ENCODE results near the gene ZSCAN31. TPM values are rescaled to one million over a fixed set of nuclear protein-coding genes. Genes with fewer than 3 reads are reported as not detected.

ZSCAN31 gene
- total RNA-seq, 1 experiment from 2014 or later = 10.1 TPM

DNA sequence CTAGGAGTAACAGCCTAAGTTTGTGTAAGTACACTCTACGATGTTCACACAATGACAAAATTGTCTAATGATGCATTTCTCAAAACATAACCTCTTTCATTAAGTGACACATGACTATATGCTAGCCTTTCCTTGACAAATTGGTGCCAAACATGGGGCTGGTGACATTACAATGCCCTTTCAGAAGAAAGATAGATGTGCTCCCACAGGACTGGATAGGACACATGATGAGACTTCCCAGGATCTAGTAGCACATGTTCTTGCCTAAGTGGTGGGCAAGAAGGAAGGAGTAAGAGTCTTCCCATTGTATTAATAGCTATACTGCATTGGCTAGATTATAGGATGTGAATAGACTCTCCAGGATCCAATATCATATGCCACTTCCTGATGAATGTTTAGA lies 35.3 kb upstream of the ZSCAN31 start:
- ATAC-seq = no peak
- no TSS peak for BruUV-seq (replicated peaks)
- TF ChIP-seq, protein P1, sequence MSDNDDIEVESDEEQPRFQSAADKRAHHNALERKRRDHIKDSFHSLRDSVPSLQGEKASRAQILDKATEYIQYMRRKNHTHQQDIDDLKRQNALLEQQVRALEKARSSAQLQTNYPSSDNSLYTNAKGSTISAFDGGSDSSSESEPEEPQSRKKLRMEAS (IDR thresholded peaks at IDR 0.05) = no peak
- TF ChIP-seq EZH2phosphoT487 (IDR thresholded peaks at IDR 0.05; ENCODE audit: borderline replicate concordance) = no peak
- TF ChIP-seq, protein P2, sequence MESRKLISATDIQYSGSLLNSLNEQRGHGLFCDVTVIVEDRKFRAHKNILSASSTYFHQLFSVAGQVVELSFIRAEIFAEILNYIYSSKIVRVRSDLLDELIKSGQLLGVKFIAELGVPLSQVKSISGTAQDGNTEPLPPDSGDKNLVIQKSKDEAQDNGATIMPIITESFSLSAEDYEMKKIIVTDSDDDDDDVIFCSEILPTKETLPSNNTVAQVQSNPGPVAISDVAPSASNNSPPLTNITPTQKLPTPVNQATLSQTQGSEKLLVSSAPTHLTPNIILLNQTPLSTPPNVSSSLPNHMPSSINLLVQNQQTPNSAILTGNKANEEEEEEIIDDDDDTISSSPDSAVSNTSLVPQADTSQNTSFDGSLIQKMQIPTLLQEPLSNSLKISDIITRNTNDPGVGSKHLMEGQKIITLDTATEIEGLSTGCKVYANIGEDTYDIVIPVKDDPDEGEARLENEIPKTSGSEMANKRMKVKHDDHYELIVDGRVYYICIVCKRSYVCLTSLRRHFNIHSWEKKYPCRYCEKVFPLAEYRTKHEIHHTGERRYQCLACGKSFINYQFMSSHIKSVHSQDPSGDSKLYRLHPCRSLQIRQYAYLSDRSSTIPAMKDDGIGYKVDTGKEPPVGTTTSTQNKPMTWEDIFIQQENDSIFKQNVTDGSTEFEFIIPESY (IDR thresholded peaks at IDR 0.05; ENCODE audit: extremely low read depth, insufficient replicate concordance, low read length) = no peak
- no peak for TF ChIP-seq ELF1 (IDR thresholded peaks at IDR 0.05; ENCODE audit: borderline replicate concordance, low read depth)
- no peak for TF ChIP-seq EZH2 (IDR thresholded peaks at IDR 0.05)
- TF ChIP-seq, protein P3, sequence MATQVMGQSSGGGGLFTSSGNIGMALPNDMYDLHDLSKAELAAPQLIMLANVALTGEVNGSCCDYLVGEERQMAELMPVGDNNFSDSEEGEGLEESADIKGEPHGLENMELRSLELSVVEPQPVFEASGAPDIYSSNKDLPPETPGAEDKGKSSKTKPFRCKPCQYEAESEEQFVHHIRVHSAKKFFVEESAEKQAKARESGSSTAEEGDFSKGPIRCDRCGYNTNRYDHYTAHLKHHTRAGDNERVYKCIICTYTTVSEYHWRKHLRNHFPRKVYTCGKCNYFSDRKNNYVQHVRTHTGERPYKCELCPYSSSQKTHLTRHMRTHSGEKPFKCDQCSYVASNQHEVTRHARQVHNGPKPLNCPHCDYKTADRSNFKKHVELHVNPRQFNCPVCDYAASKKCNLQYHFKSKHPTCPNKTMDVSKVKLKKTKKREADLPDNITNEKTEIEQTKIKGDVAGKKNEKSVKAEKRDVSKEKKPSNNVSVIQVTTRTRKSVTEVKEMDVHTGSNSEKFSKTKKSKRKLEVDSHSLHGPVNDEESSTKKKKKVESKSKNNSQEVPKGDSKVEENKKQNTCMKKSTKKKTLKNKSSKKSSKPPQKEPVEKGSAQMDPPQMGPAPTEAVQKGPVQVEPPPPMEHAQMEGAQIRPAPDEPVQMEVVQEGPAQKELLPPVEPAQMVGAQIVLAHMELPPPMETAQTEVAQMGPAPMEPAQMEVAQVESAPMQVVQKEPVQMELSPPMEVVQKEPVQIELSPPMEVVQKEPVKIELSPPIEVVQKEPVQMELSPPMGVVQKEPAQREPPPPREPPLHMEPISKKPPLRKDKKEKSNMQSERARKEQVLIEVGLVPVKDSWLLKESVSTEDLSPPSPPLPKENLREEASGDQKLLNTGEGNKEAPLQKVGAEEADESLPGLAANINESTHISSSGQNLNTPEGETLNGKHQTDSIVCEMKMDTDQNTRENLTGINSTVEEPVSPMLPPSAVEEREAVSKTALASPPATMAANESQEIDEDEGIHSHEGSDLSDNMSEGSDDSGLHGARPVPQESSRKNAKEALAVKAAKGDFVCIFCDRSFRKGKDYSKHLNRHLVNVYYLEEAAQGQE (IDR thresholded peaks at IDR 0.05; ENCODE audit: low read depth) = no peak
- TF ChIP-seq, protein P4, sequence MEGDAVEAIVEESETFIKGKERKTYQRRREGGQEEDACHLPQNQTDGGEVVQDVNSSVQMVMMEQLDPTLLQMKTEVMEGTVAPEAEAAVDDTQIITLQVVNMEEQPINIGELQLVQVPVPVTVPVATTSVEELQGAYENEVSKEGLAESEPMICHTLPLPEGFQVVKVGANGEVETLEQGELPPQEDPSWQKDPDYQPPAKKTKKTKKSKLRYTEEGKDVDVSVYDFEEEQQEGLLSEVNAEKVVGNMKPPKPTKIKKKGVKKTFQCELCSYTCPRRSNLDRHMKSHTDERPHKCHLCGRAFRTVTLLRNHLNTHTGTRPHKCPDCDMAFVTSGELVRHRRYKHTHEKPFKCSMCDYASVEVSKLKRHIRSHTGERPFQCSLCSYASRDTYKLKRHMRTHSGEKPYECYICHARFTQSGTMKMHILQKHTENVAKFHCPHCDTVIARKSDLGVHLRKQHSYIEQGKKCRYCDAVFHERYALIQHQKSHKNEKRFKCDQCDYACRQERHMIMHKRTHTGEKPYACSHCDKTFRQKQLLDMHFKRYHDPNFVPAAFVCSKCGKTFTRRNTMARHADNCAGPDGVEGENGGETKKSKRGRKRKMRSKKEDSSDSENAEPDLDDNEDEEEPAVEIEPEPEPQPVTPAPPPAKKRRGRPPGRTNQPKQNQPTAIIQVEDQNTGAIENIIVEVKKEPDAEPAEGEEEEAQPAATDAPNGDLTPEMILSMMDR (IDR thresholded peaks at IDR 0.05 in 2 of 3, conservative IDR thresholded peaks at IDR 0.05 in 1 of 3; ENCODE audit: borderline replicate concordance in 1 of 3, insufficient read depth in 1 of 3, low read depth in 2 of 3, low read length in 2 of 3) = no peak
- no peak for TF ChIP-seq CEBPB (IDR thresholded peaks at IDR 0.05; ENCODE audit: low read depth)
- RAD21 ChIA-PET (ENCODE audit: low non-redundant PET in 1 of 2, low total read pairs in 2 of 2, uncharacterized antibody in 2 of 2, unreplicated experiment in 2 of 2) = no interaction called here
- Histone ChIP-seq H3K9me3 (ENCODE audit: control insufficient read depth in 1 of 2, insufficient read depth in 1 of 2, low read depth in 1 of 2, low read length in 2 of 2) (no peaks in the 10 kb centered on the region), H3K9ac (ENCODE audit: low read length) (no peak overlapping the region), H3K4me2 (ENCODE audit: low read length) (no peak overlapping the region), H3K9me2 (ENCODE audit: insufficient read depth) (no peaks in the 10 kb centered on the region), H3K27me3 (ENCODE audit: insufficient read depth, low read length) (no peaks in the 10 kb centered on the region), H3K36me3 (ENCODE audit: control insufficient read depth in 1 of 2, insufficient read depth in 2 of 2, low read length in 2 of 2) (peaks cover 0 to 2% of the 10 kb centered on the region in 2 experiments; a peak in 1 of 4 replicates), H3K4me1 (ENCODE audit: control insufficient read depth in 1 of 2, insufficient read depth in 2 of 2, low read length in 2 of 2) (no peaks in the 10 kb centered on the region), H3K4me3 (replicated peaks in 1 of 2; ENCODE audit: low read depth in 1 of 2, low read length in 2 of 2) (no peak overlapping the region), H3K79me2 (ENCODE audit: insufficient read depth, low read length) (no peaks in the 10 kb centered on the region), H3K27ac (ENCODE audit: low read depth, low read length) (no peak overlapping the region), H4K20me1 (ENCODE audit: insufficient read depth) (no peaks in the 10 kb centered on the region), H2AFZ (ENCODE audit: low read depth, low read length, poor library complexity, severe bottlenecking) (no peak overlapping the region)
- CTCF ChIA-PET = interaction anchor here (0.7 kb wide), 1 partner anchor 15 kb away, joined by 4 read pairs; no protein-coding TSS in a partner anchor
- POLR2A ChIA-PET = interaction anchor here (1.0 kb wide), 1 partner anchor 15 kb away, joined by 3 read pairs; no protein-coding TSS in a partner anchor
- intact Hi-C loops (cut with micrococcal nuclease) = no loop called here
- DNase-seq (ENCODE audit: low read depth, low spot score) = no peak
